Skeletal muscle tissue (tissue), 4 donors: ENCODE data around the gene USPL1. TPM values are rescaled to one million over a fixed set of nuclear protein-coding genes. Genes with fewer than 3 reads are reported as not detected.
"Not testable (repeated sequence)": the region's sequence is repeated elsewhere in the genome, so short reads cannot be mapped to it uniquely, and the experiment has no call there.

Experiments used
- H3K27ac ChIP-seq: one replicate; pipeline ENCODE4 v1.7.0; 2013; ENCODE audit warnings: mild to moderate bottlenecking, low read depth, low read length, inconsistent platforms
- H3K27me3 ChIP-seq, 3 donors: one replicate each; pipeline ENCODE4 v1.7.0; 2013; ENCODE audit warnings: low read length in 3 of 3; ENCODE audit not compliant: control insufficient read depth in 3 of 3, insufficient read depth in 3 of 3
- H3K36me3 ChIP-seq, 3 donors: one replicate each; pipeline ENCODE4 v1.7.0; 2013; ENCODE audit warnings: low read length in 3 of 3; ENCODE audit not compliant: control insufficient read depth in 3 of 3, insufficient read depth in 3 of 3
- H3K4me1 ChIP-seq, 3 donors: one replicate each; pipeline ENCODE4 v1.7.0; 2013; ENCODE audit warnings: low read length in 3 of 3, mild to moderate bottlenecking in 3 of 3; ENCODE audit not compliant: control insufficient read depth in 3 of 3, insufficient read depth in 3 of 3
- H3K4me3 ChIP-seq, 3 donors: one replicate each; pipeline ENCODE4 v1.7.0; 2013; ENCODE audit warnings: low read length in 3 of 3
- H3K9ac ChIP-seq, 3 donors: one replicate each; pipeline ENCODE4 v1.7.0; 2013; ENCODE audit warnings: low read length in 3 of 3, mild to moderate bottlenecking in 3 of 3, moderate library complexity in 2 of 3, low read depth in 1 of 3
- H3K9me3 ChIP-seq, 3 donors: one replicate each; pipeline ENCODE4 v1.7.0; 2013; ENCODE audit warnings: low read length in 3 of 3; ENCODE audit not compliant: control insufficient read depth in 3 of 3
- total RNA-seq: library from RNA; depleted of rRNA; stranded (reverse); fragments of >200 nt; gene quantifications from one replicate; pipeline ENCODE4 v1.2.3, GENCODE V29; 2014
- donor health status: Osteomylitis.

USPL1 gene
- total RNA-seq, 1 donor from 2014 or later, result 16.2 TPM

- no peaks in the 10 kb centered on the region for H3K9me3 ChIP-seq
- peaks cover 4 to 12% (median 10%) of the 10 kb centered on the region in 3 donors for H3K4me1 ChIP-seq
- peaks cover 5 to 12% (median 10%) of the 10 kb centered on the region in 3 donors for H3K36me3 ChIP-seq
- no peak overlapping the region for H3K27ac ChIP-seq
- no peak overlapping the region for H3K9ac ChIP-seq
- no peak overlapping the region for H3K4me3 ChIP-seq
- no peaks in the 10 kb centered on the region for H3K27me3 ChIP-seq
Observed at GRCh38 chr13:30624630-30625029, 6.9 kb downstream of the USPL1 start.

GRCh38 chr13:30629527-30629926 is 11.8 kb downstream of the USPL1 start:
- Histone ChIP-seq H3K4me1 (peaks cover 2 to 4% (median 3%) of the 10 kb centered on the region in 3 donors), H3K9me3 (no peaks in the 10 kb centered on the region), H3K27ac (peak overlapping the region; percentile 20), H3K4me3 (no peak overlapping the region), H3K36me3 (peaks cover 7 to 18% (median 8%) of the 10 kb centered on the region in 3 donors), H3K27me3 (no peaks in the 10 kb centered on the region), H3K9ac (no peak overlapping the region)

GRCh38 chr13:30633861-30634260 is 16.1 kb downstream of the USPL1 start:
- Histone ChIP-seq H3K27ac (no peak overlapping the region), H3K36me3 (peaks cover 7 to 18% (median 7%) of the 10 kb centered on the region in 3 donors), H3K9ac (no peak overlapping the region), H3K4me3 (no peak overlapping the region), H3K27me3 (no peaks in the 10 kb centered on the region), H3K4me1 (peaks cover 1 to 4% (median 2%) of the 10 kb centered on the region in 3 donors), H3K9me3 (no peaks in the 10 kb centered on the region)

- no peak overlapping the region for H3K4me3 ChIP-seq
- no peaks in the 10 kb centered on the region for H3K4me1 ChIP-seq
- H3K27me3 ChIP-seq, result no peaks in the 10 kb centered on the region
- no peak overlapping the region for H3K9ac ChIP-seq
- H3K27ac ChIP-seq, result no peak overlapping the region
- no peaks in the 10 kb centered on the region for H3K9me3 ChIP-seq
- H3K36me3 ChIP-seq, result peaks cover 7 to 18% (median 7%) of the 10 kb centered on the region in 3 donors
Observed at GRCh38 chr13:30634838-30635237, 17.1 kb downstream of the USPL1 start.

GRCh38 chr13:30638301-30638700 is 20.6 kb downstream of the USPL1 start:
- no peaks in the 10 kb centered on the region for H3K27me3 ChIP-seq
- H3K9me3 ChIP-seq, result no peaks in the 10 kb centered on the region
- H3K4me1 ChIP-seq, result no peaks in the 10 kb centered on the region
- no peak overlapping the region for H3K4me3 ChIP-seq
- no peak overlapping the region for H3K27ac ChIP-seq
- no peak overlapping the region for H3K9ac ChIP-seq
- H3K36me3 ChIP-seq, result peaks cover 7 to 14% (median 12%) of the 10 kb centered on the region in 3 donors

- H3K27ac ChIP-seq, result no peak overlapping the region
- no peak overlapping the region for H3K9ac ChIP-seq
- no peak overlapping the region for H3K4me3 ChIP-seq
- H3K4me1 ChIP-seq, result no peaks in the 10 kb centered on the region
- no peaks in the 10 kb centered on the region for H3K27me3 ChIP-seq
- H3K9me3 ChIP-seq, result no peaks in the 10 kb centered on the region
- peaks cover 9 to 16% (median 13%) of the 10 kb centered on the region in 3 donors for H3K36me3 ChIP-seq
Observed at GRCh38 chr13:30639671-30640070, 22.0 kb downstream of the USPL1 start.

GRCh38 chr13:30641173-30641572 is 23.5 kb downstream of the USPL1 start:
- H3K4me1 ChIP-seq, H3K9me3 ChIP-seq, H3K9ac ChIP-seq, H3K4me3 ChIP-seq, H3K27me3 ChIP-seq, H3K27ac ChIP-seq: not testable (repeated sequence)
- H3K36me3 ChIP-seq, result peaks cover 9 to 19% (median 18%) of the 10 kb centered on the region in 3 donors

- no peaks in the 10 kb centered on the region for H3K27me3 ChIP-seq
- peaks cover 19 to 47% (median 38%) of the 10 kb centered on the region in 3 donors for H3K36me3 ChIP-seq
- H3K9me3 ChIP-seq, result no peaks in the 10 kb centered on the region
- no peak overlapping the region for H3K27ac ChIP-seq
- H3K4me1 ChIP-seq, result no peaks in the 10 kb centered on the region
- no peak overlapping the region for H3K9ac ChIP-seq
- H3K4me3 ChIP-seq, result no peak overlapping the region
Observed at GRCh38 chr13:30645629-30646028, 27.9 kb downstream of the USPL1 start.

- Histone ChIP-seq H3K27me3 (no peaks in the 10 kb centered on the region), H3K27ac (no peak overlapping the region), H3K9ac (no peak overlapping the region), H3K4me1 (no peaks in the 10 kb centered on the region), H3K9me3 (no peaks in the 10 kb centered on the region), H3K36me3 (peaks cover 19 to 43% (median 42%) of the 10 kb centered on the region in 3 donors), H3K4me3 (no peak overlapping the region)
Observed at GRCh38 chr13:30647420-30647819, 29.7 kb downstream of the USPL1 start.

- H3K9ac ChIP-seq, result no peak overlapping the region
- no peak overlapping the region for H3K27ac ChIP-seq
- no peaks in the 10 kb centered on the region for H3K9me3 ChIP-seq
- peaks cover 15 to 38% (median 38%) of the 10 kb centered on the region in 3 donors for H3K36me3 ChIP-seq
- H3K4me3 ChIP-seq, result no peak overlapping the region
- H3K4me1 ChIP-seq, result peaks cover 0 to 2% (median 0%) of the 10 kb centered on the region in 3 donors
- H3K27me3 ChIP-seq, result no peaks in the 10 kb centered on the region
Observed at GRCh38 chr13:30647824-30648521, 30.3 kb downstream of the USPL1 start.
